ENCODE measurements around the gene CCDC32.

GRCh38 chr15:40598126-40598525, 33.3 kb upstream of the CCDC32 start:
- no peak for TF ChIP-seq CTCF (IDR thresholded peaks at IDR 0.05 in 4 of 5, conservative IDR thresholded peaks at IDR 0.05 in 1 of 5)
- TF ChIP-seq POLR2A (IDR thresholded peaks at IDR 0.05), result no peak
